CD4-positive, alpha-beta memory T cell (primary cell): ENCODE measurements around the gene FRG1. TPM values are rescaled to one million over a fixed set of nuclear protein-coding genes. Genes with fewer than 3 reads are reported as not detected.
"Not testable (repeated sequence)": the region's sequence is repeated elsewhere in the genome, so short reads cannot be mapped to it uniquely, and the experiment has no call there.

ENCODE experiments used
- CTCF ChIA-PET: fragments of 350-600 bp; sonication (Branson Sonifier 250); formaldehyde crosslinking; loops from one replicate; lab custom pipeline; 2021; ENCODE audit warnings: inconsistent platforms; ENCODE audit not compliant: partially characterized antibody; lab: Charles Lee
- POLR2A ChIA-PET: fragments of 350-600 bp; sonication (Branson Sonifier 250); formaldehyde crosslinking; loops from one replicate; lab custom pipeline; 2021; ENCODE audit not compliant: partially characterized antibody; lab: Charles Lee
- DNase-seq, 5 donors: peaks; one replicate each; pipeline versions ENCODE4 v3.0.0 to v3.0.0-alpha.2; 2020 to 2022; ENCODE audit warnings: mixed read lengths in 1 of 5
- H3K27ac ChIP-seq: one replicate; pipeline ENCODE4 v1.7.0; 2013; ENCODE audit warnings: low read depth, low read length
- H3K27me3 ChIP-seq: 2 replicates; pipeline ENCODE4 v1.7.0; 2013; ENCODE audit warnings: mild to moderate bottlenecking, low read length, moderate library complexity; ENCODE audit not compliant: insufficient read depth
- H3K36me3 ChIP-seq: 2 replicates; pipeline ENCODE4 v1.7.0; 2013; ENCODE audit warnings: mild to moderate bottlenecking, low read length, moderate library complexity; ENCODE audit not compliant: insufficient read depth
- H3K4me1 ChIP-seq: 2 replicates; pipeline ENCODE4 v1.7.0; 2013; ENCODE audit warnings: mild to moderate bottlenecking, low read length, moderate library complexity; ENCODE audit not compliant: insufficient read depth
- H3K4me3 ChIP-seq, 2 donors: one replicate each; pipeline ENCODE4 v1.7.0; 2013; ENCODE audit warnings: low read length in 2 of 2, mild to moderate bottlenecking in 1 of 2
- H3K9me3 ChIP-seq, 2 donors: one replicate each; pipeline ENCODE4 v1.7.0; 2013; ENCODE audit warnings: low read length in 2 of 2, control low read depth in 1 of 2; ENCODE audit not compliant: control insufficient read depth in 1 of 2
- H3K27ac Mint-ChIP-seq, 7 donors: one replicate each; pipeline ENCODE4 v1.8.0; 2020 to 2021; ENCODE audit warnings: mixed read lengths in 7 of 7, mild to moderate bottlenecking in 6 of 7, inconsistent platforms in 3 of 7, moderate library complexity in 3 of 7
- H3K27me3 Mint-ChIP-seq, 2 donors: one replicate each; pipeline ENCODE4 v1.8.0; 2020 to 2021; ENCODE audit warnings: mixed read lengths in 2 of 2
- H3K36me3 Mint-ChIP-seq, 2 donors: one replicate each; pipeline ENCODE4 v1.8.0; 2020 to 2021; ENCODE audit warnings: mixed read lengths in 2 of 2, inconsistent platforms in 1 of 2, mild to moderate bottlenecking in 1 of 2
- H3K4me1 Mint-ChIP-seq, 4 donors: one replicate each; pipeline ENCODE4 v1.8.0; 2020 to 2021; ENCODE audit warnings: mixed read lengths in 4 of 4, mild to moderate bottlenecking in 1 of 4
- H3K4me3 Mint-ChIP-seq, 8 donors: one replicate each; pipeline ENCODE4 v1.8.0; 2020 to 2021; ENCODE audit warnings: mixed read lengths in 8 of 8, mild to moderate bottlenecking in 7 of 8, moderate library complexity in 6 of 8, inconsistent platforms in 3 of 8
- H3K9me3 Mint-ChIP-seq, 8 donors: one replicate each; pipeline ENCODE4 v1.8.0; 2020 to 2021; ENCODE audit warnings: mixed read lengths in 8 of 8, mild to moderate bottlenecking in 5 of 8, inconsistent platforms in 3 of 8, moderate library complexity in 1 of 8
- intact Hi-C: fragments of 100-400 bp; cut with micrococcal nuclease; formaldehyde crosslinking; loops from one replicate; pipeline ENCODE4 v1.15.1; 2023
- polyA plus RNA-seq, 2 donors: library from polyadenylated mRNA; unstranded; fragments of 300-500 nt; fragmentation: Illumina TruSeq; gene quantifications; one replicate each; pipeline ENCODE4 v1.2.3, GENCODE V29; 2021
- total RNA-seq, 2 experiments: library from RNA; stranded (reverse); gene quantifications; one replicate each; pipeline ENCODE4 v1.2.3, GENCODE V29; 2021

Gene FRG1
- 10 to 100 TPM; 59.0 to 62.3 TPM for total RNA-seq
- polyA plus RNA-seq: 10 to 100 TPM; 57.8 to 59.2 TPM

DNA sequence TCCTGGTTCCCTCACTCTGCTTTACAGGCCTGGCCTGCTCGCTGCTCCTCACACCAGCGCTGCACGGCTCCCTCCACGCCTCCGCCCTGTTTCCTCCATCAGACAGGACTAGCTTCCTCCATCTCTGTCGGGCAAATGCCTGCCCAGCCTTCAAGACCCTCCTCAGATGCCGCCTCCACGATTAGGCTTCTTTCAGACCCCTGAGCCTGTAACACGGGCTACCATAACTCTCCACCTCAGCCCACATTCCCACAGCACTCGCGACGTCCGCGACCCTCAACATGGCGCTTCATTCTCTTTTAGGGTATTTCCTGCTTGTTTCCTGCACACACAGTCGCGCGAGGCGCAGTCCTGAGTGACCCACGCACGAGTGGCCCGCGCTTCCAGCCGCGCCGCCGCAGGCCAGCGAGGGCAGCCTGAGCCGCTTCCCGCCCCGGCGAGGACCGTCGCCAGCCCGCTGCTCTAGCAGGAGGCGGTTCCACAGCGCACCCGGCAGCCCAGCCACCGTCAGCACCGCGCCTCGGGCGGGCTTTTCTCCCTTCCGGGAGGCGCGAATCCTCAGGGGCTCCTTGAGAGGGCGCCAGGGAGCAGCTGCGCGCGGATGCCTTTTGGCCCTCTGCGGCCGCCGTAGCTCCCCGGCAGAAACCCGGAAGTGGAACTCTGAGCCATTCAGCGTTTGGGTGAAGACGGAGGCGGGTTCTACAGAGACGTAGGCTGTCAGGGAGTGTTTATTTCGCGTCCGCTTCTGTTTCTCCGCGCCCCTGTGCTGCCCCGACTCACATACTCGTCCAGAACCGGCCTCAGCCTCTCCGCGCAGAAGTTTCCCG, at the start of gene FRG1:
TSS of gene FRG1 (plus strand) at position 695 of the 827 bp plus-strand sequence. CDS start 138 bp downstream, outside the sequence.
- Histone ChIP-seq H3K27me3 (no peaks in the 10 kb centered on the region), H3K27ac (peak within 1 kb of the TSS; percentile 87), H3K36me3 (no peaks in the 10 kb centered on the region), H3K4me3 (peak within 1 kb of the TSS; percentile 64 to 96), H3K4me1 (peaks cover 45% of the 10 kb centered on the region), H3K9me3 (no peaks in the 10 kb centered on the region)
- DNase-seq: peak; percentile 94 to 99 (median 98)
- CTCF ChIA-PET: interaction anchor here (1.8 kb wide), 1 partner anchor 9 kb away, joined by 6 read pairs; no protein-coding TSS in a partner anchor
- Mint-ChIP-seq H3K27ac (peak within 1 kb of the TSS; percentile 92 to 98 (median 98)), H3K4me3 (peak within 1 kb of the TSS; percentile 88 to 99 (median 97)), H3K4me1 (peaks cover 38 to 60% (median 44%) of the 10 kb centered on the region in 4 donors), H3K36me3 (peaks cover 18 to 29% of the 10 kb centered on the region in 2 donors), H3K27me3 (no peaks in the 10 kb centered on the region), H3K9me3 (peaks cover 0 to 10% (median 2%) of the 10 kb centered on the region in 8 donors)
- intact Hi-C loops: no loop called here
- POLR2A ChIA-PET: interaction anchor here (1.1 kb wide), 1 partner anchor 28 kb away, joined by 3 read pairs; no protein-coding TSS in a partner anchor

GRCh38 chr4:189897667-189898066, 43.0 kb upstream of the FRG1 start:
- H3K9me3 ChIP-seq: no peaks in the 10 kb centered on the region
- H3K27me3 Mint-ChIP-seq: peaks cover 1 to 3% of the 10 kb centered on the region in 2 donors
- no peaks in the 10 kb centered on the region for H3K4me1 ChIP-seq
- H3K4me3 ChIP-seq: no peak overlapping the region
- CTCF ChIA-PET: no interaction called here
- POLR2A ChIA-PET: no interaction called here
- intact Hi-C loops: no loop called here
- no peak overlapping the region for H3K4me3 Mint-ChIP-seq
- H3K27ac ChIP-seq: no peak overlapping the region
- H3K27me3 ChIP-seq: no peaks in the 10 kb centered on the region
- no peak for DNase-seq
- H3K27ac Mint-ChIP-seq: no peak overlapping the region
- no peaks in the 10 kb centered on the region for H3K36me3 ChIP-seq
- peaks cover 0 to 1% (median 0%) of the 10 kb centered on the region in 4 donors for H3K4me1 Mint-ChIP-seq
- H3K9me3 Mint-ChIP-seq: peaks cover 0 to 3% (median 0%) of the 10 kb centered on the region in 8 donors
- no peaks in the 10 kb centered on the region for H3K36me3 Mint-ChIP-seq

- H3K9me3 ChIP-seq, H3K27me3 Mint-ChIP-seq, H3K4me1 ChIP-seq, H3K36me3 ChIP-seq, POLR2A ChIA-PET, H3K4me3 Mint-ChIP-seq, H3K4me3 ChIP-seq, H3K27ac ChIP-seq, DNase-seq, H3K27me3 ChIP-seq, CTCF ChIA-PET, H3K36me3 Mint-ChIP-seq, intact Hi-C loops, H3K4me1 Mint-ChIP-seq, H3K9me3 Mint-ChIP-seq: not testable (repeated sequence)
- H3K27ac Mint-ChIP-seq: peak overlapping the region in 1 of 7 donors; percentile 38
Measured at GRCh38 chr4:189899481-189900015, 41.1 kb upstream of the FRG1 start.

DNA sequence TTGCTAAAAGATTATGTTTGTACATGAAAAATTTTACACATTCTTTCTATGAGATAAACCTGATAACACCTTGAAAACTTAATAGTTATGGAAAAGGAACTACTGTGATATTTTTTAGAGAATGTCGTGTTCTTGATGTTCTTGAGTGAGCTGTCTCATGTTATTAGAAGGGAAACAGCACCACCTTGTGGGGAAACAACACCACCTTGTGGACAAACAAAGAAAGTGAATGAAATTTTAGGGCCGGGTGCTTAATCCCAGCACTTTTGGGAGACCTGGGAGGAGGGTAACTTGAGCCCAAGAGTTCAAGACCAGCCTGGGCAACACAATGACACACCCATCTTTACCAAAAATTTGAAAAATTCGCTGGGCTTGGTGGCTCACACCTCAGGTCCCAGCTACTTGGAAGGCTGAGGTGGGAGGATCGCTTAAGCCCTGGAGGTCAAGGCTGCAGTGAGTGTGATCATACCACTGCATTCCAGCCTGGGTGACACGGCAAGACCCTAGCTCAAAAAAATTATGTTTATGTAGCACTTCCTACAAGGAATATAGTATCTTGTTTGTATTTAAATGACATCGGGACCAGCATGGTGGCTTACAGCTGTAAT, 36.1 kb upstream of the FRG1 start:
- H3K4me1 ChIP-seq, H3K27ac Mint-ChIP-seq, H3K27me3 Mint-ChIP-seq, H3K27me3 ChIP-seq, H3K9me3 Mint-ChIP-seq, H3K36me3 ChIP-seq, H3K36me3 Mint-ChIP-seq, POLR2A ChIA-PET, H3K4me1 Mint-ChIP-seq, intact Hi-C loops, H3K9me3 ChIP-seq, H3K27ac ChIP-seq, H3K4me3 ChIP-seq, H3K4me3 Mint-ChIP-seq: not testable (repeated sequence)
- CTCF ChIA-PET: interaction anchor here (0.8 to 1.6 kb wide), 8 partner anchors 7 to 1173 kb away, joined by 3 to 5 read pairs (median 3); no protein-coding TSS in a partner anchor
- DNase-seq: peak; percentile 38 to 54 (median 44)

GRCh38 chr4:189912170-189912569, 28.5 kb upstream of the FRG1 start:
- H3K4me1 ChIP-seq: no peaks in the 10 kb centered on the region
- ChIA-PET POLR2A (interaction anchor here (1.2 kb wide), 1 partner anchor 28 kb away, joined by 3 read pairs; no protein-coding TSS in a partner anchor), CTCF (interaction anchor here (0.9 to 1.4 kb wide), 2 partner anchors 8 to 11 kb away, joined by 3 to 4 read pairs; no protein-coding TSS in a partner anchor)
- H3K27ac ChIP-seq: no peak overlapping the region
- Mint-ChIP-seq H3K36me3 (peaks cover 0 to 5% of the 10 kb centered on the region in 2 donors), H3K4me3 (no peak overlapping the region), H3K4me1 (no peaks in the 10 kb centered on the region), H3K27me3 (peaks cover 5 to 10% of the 10 kb centered on the region in 2 donors), H3K27ac (no peak overlapping the region), H3K9me3 (peaks cover 0 to 18% (median 3%) of the 10 kb centered on the region in 8 donors)
- DNase-seq: peak in 1 of 5 donors; percentile 6
- no peak overlapping the region for H3K4me3 ChIP-seq
- H3K9me3 ChIP-seq: no peaks in the 10 kb centered on the region
- no peaks in the 10 kb centered on the region for H3K36me3 ChIP-seq
- intact Hi-C loops: no loop called here
- H3K27me3 ChIP-seq: no peaks in the 10 kb centered on the region

DNA sequence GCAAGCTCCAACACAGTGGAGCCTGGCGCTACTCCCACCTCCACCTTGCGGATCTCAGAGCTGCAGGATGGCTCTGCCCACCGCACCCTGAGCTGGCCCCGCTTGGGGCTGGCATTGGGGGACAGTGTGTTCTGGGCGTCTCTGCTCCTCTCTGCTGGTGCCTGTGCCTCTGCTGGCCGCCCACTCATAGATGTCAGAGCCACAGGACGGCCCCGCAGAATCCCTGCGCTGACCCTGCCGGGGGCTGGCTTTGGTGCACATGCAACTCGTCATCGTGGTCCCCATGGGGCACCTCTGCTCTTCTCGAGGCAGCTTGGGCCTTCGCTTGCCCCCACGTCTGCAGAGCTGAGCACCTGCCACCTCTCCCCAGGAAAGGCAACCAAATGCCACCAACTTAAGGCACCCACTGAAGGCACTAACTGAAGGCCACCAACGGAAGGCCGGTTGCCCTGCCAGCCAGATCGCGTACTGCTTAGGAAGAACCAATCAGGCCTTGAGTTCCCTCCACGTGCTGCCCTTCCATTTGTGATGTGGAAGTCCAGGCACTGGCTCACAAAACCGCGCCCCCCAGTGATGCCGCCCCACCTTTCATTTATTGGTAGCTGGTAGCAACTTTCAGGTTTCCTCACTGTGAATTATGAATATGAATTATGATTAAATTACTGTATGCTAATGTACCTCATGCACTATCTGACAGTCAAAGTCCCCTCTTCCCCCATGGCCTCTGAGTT, 23.3 kb upstream of the FRG1 start:
- H3K36me3 ChIP-seq: no peaks in the 10 kb centered on the region
- no peaks in the 10 kb centered on the region for H3K27me3 ChIP-seq
- no peak overlapping the region for H3K27ac ChIP-seq
- H3K4me3 ChIP-seq: no peak overlapping the region
- CTCF ChIA-PET: interaction anchor here (2.1 kb wide), 1 partner anchor 13 kb away, joined by 5 read pairs; no protein-coding TSS in a partner anchor
- H3K9me3 ChIP-seq: peaks cover 3% of the 10 kb centered on the region in 2 donors
- H3K27ac Mint-ChIP-seq: no peak overlapping the region
- intact Hi-C loops: no loop called here
- H3K9me3 Mint-ChIP-seq: peaks cover 0 to 31% (median 27%) of the 10 kb centered on the region in 8 donors
- no peak overlapping the region for H3K4me3 Mint-ChIP-seq
- H3K27me3 Mint-ChIP-seq: no peaks in the 10 kb centered on the region
- H3K4me1 ChIP-seq: no peaks in the 10 kb centered on the region
- no peaks in the 10 kb centered on the region for H3K4me1 Mint-ChIP-seq
- POLR2A ChIA-PET: no interaction called here
- peaks cover 14 to 40% of the 10 kb centered on the region in 2 donors for H3K36me3 Mint-ChIP-seq
- DNase-seq: no peak
